GM12864 (cell line): ENCODE data around the gene CAMK2D.

Experiments
- DNase-seq: peaks from one replicate; pipeline ENCODE4 v3.0.0-alpha.2; 2011; ENCODE audit warnings: low read depth
- H3K4me3 ChIP-seq: 2 replicates; pipeline ENCODE4 v1.5.1; 2011; ENCODE audit warnings: mild to moderate bottlenecking, low read depth, low read length, control low read depth
- TF ChIP-seq, protein P1 (sequence below): IDR thresholded peaks from 2 replicates; pipeline ENCODE4 v1.5.1; 2011; ENCODE audit warnings: low read depth, mild to moderate bottlenecking, moderate library complexity, low read length, control low read depth, inconsistent platforms; ENCODE audit errors: missing control alignments

CAMK2D gene

DNA sequence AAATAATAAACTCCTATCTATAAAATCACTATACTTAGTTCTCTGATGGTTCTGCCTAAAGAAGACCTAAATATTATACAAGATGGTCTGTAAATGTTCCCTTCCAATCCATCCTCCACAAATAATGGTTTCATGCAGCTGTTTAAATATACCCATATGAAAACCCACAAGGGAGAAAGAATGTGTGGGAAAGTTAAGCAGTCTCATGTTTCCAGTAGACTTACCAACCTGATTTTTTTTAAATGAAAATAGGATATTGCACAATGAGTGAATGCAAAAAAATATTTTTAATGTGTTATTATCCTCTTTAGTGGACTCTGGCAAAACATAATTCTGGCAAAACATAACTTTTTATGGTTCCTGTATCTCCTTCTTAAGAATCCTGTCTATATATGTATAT, 23.3 kb downstream of the CAMK2D start:
- DNase-seq = no peak
- H3K4me3 ChIP-seq = no peak overlapping the region
- TF ChIP-seq, protein P1, sequence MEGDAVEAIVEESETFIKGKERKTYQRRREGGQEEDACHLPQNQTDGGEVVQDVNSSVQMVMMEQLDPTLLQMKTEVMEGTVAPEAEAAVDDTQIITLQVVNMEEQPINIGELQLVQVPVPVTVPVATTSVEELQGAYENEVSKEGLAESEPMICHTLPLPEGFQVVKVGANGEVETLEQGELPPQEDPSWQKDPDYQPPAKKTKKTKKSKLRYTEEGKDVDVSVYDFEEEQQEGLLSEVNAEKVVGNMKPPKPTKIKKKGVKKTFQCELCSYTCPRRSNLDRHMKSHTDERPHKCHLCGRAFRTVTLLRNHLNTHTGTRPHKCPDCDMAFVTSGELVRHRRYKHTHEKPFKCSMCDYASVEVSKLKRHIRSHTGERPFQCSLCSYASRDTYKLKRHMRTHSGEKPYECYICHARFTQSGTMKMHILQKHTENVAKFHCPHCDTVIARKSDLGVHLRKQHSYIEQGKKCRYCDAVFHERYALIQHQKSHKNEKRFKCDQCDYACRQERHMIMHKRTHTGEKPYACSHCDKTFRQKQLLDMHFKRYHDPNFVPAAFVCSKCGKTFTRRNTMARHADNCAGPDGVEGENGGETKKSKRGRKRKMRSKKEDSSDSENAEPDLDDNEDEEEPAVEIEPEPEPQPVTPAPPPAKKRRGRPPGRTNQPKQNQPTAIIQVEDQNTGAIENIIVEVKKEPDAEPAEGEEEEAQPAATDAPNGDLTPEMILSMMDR = no peak

DNA sequence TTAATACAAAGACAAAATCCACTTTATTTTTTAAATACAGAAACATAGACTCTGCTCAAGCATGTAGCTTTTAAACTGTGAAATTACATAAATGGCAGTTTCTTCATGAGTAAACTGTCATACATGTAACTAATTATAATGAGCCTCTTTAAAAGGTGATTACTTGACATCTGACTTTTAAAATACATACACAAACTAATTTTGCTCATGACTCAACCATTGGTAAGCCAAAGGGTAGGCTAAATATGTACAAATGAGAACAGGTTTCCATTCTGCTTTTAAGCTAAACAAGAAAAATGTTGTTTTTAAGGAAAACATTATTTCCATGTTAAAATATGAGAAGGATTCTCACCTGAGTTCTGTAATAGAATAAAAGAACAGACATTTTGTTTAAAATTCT, 27.9 kb downstream of the CAMK2D start:
- no peak for DNase-seq
- H3K4me3 ChIP-seq = no peak overlapping the region
- TF ChIP-seq, protein P1 = no peak

DNA sequence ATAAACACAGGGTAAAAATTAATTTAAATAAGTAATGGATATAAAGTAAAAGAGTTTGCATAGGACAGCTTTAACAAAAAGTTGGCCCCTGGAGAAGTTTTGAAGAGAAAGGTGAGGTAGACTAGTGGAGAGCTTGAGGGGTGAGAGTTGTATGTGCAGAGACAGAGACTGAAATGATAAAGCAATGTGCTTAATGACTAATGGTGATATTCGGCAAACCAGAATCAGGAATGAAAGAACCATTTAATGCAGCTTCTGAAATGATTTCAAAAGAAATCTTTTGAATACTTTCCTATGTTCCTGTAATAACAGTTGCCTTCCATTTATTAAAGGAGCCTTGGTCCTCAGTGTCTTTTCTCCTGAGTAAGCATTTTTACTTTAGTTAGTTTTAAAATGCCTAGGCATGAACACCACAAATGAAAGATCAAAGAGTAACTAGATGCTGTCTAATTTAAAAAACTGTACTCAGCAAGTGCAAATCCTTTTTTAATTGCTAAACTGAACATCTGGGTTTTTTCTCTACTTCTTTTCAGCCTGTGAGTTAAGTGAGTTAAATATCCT, 28.5 kb downstream of the CAMK2D start:
- TF ChIP-seq, protein P1 = no peak
- DNase-seq = no peak
- no peak overlapping the region for H3K4me3 ChIP-seq

DNA sequence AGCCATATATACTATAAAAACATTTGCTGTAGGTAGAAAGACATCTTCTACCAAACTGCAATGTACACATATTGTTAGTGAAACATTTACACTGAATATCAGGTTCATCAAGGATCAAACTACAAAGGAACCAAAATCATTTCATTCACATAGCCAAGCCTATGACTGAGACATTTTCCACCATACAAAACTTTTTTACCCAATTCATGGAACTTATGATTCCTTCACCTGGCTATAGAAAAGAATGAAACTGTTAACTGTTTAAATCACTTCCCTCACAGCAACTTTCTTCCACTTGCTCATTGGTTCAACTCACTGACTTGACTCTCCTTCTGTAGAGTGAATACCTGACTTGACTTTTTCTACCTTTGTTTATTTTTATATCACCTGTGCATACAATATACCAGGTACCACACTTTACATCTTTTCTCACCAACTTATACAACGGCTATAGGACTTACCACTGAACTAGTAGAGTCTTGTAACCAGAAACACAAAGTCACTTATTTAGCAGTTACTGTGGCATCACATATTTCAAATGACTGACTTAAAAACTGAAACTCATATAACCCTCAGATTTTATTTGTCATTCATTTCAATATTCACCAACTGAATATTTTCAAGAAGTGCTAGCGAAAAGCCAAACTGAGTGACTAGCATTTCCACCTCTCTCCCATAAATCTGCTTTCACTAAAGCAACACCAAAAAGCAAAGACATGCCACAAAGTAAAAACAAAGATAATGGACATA, 30.9 kb downstream of the CAMK2D start:
- no peak for DNase-seq
- TF ChIP-seq, protein P1 = no peak
- no peak overlapping the region for H3K4me3 ChIP-seq

DNA sequence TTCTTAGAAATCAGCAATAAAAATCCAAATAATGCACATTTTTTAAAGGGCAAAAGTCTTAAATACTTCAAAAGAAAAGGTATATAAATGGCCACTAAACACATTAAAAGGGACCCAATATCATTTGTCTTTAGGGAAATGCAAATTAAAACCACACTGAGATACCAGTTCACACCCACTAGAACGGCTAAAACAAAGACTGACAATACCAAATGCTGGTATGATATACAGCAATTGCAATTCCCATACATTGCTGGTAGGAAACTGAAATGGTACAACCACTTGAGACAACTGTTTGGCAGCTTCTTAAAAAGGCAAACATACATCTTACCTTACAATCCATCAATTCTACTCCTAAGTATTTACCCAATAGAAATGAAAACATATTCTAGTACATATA, 33.7 kb downstream of the CAMK2D start:
- TF ChIP-seq, protein P1 = no peak
- H3K4me3 ChIP-seq = no peak overlapping the region
- DNase-seq = no peak

DNA sequence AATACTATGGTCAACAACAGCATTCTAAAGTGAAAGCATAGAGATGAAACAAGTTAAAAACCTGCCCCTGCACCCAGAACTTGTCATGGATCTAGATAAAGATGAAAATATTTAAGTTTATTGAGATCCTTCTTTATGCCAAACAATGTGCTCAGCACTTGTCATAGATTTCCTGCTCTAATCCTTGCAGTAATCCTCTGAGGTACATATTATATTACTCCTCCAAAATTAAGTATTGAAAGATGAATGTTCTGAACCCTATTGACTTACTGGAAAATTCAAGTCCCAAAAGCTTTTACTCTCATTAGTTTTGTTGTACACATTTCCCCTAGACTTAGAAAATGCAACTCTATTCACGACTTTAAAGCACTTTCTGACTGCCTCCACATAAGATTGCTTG, 35.6 kb downstream of the CAMK2D start:
- no peak for DNase-seq
- H3K4me3 ChIP-seq = no peak overlapping the region
- TF ChIP-seq, protein P1 = no peak

DNA sequence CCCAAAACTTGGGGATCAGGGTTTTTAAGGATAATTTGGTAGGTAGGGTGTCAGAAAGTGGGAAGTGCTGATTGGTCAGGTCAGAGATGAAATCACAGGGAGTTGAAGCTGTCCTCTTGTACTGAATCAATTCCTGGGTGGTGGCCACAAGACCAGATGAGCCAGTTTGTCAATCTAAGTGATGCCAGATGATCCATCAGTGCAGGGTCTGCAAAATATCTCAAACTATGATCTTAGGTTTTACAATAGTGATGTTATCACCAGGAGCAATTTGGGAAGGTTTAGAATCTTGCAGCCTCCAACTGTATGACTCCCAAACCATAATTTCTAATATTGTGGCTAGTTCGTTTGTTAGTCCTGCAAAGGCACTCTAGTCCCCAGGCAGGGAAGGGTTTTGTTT, 43.3 kb downstream of the CAMK2D start:
- no peak for DNase-seq
- TF ChIP-seq, protein P1 = no peak
- H3K4me3 ChIP-seq = no peak overlapping the region
